22Rv1 (cell line): Measurements from ENCODE around the gene RPP25L.

Experiments used
- H3K27ac ChIP-seq: fragments of 450-650 bp; 2 replicates; pipeline ENCODE4 v1.5.1; 2017
- CTCF ChIP-seq: fragments of 450-650 bp; IDR thresholded peaks from 2 replicates; pipeline ENCODE4 v1.5.1; 2017; ENCODE audit warnings: mild to moderate bottlenecking
- ZFX ChIP-seq: fragments of 450-650 bp; IDR thresholded peaks from 2 replicates; pipeline ENCODE4 v1.6.1; 2017; ENCODE audit warnings: antibody characterized with exemption, borderline replicate concordance

Gene RPP25L

DNA sequence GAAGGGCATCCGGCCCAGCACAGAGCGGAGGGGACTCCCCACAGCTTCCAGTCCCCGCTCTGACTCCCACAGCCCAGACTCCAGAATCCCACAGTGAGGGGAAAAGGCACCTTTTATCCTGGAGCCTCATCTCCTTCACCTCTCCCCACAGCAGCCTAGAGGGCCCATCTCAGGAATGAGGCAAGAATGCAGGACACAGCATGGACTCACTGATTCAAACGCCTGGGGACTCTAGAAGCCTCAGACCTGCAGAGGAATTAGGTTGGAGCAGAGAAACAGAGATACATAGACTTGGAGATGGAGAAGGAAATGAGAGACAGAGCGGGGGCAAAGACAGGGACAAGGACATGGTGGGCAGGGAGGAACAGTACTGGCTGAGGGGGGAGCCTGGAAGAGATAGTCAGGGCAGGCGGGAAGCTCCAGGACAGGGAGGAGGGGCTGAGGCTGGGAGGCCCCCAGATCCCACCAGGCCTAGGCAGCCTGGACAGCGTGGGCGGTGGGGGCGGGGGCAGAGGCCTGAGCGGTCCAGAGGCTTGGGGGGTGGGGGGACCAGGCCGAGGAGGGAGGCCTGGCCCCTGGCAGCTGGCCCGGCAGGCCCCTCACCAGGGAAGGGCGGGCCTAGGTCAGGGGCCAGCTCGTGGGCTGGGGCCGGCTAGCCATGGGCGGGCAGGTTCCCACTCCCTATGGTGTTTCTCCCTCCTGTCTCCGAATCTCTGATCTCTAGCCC lies 38.1 kb downstream of the RPP25L start:
- H3K27ac ChIP-seq: no peak overlapping the region
- no peak for TF ChIP-seq CTCF

- no peak overlapping the region for H3K27ac ChIP-seq
- TF ChIP-seq ZFX (no peak), CTCF (no peak)
Observed at GRCh38 chr9:34572628-34573027, 39.3 kb downstream of the RPP25L start.

GRCh38 chr9:34572092-34572491 lies 39.8 kb downstream of the RPP25L start:
- TF ChIP-seq ZFX (no peak), CTCF (no peak)
- H3K27ac ChIP-seq: no peak overlapping the region

DNA sequence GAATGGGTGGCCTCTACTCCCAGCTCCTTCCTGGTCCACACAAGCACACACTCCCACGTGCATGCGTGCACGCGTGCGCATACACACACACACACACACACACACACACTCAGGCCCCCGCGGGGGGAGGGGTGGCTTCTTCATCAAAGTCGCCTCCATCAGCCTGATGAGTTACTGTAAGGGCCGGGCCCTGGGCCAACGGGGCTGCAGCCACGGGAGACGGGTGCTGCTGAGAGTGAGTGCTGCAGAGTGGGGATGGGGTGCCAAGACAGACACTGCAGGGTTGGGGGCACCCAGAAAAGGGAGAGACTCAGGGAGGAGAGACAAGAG lies 40.5 kb downstream of the RPP25L start:
- H3K27ac ChIP-seq: no peak overlapping the region
- TF ChIP-seq ZFX: no peak
- no peak for TF ChIP-seq CTCF

GRCh38 chr9:34570809-34571480 lies 41.0 kb downstream of the RPP25L start:
- no peak overlapping the region for H3K27ac ChIP-seq
- TF ChIP-seq CTCF (no peak), ZFX (no peak)

DNA sequence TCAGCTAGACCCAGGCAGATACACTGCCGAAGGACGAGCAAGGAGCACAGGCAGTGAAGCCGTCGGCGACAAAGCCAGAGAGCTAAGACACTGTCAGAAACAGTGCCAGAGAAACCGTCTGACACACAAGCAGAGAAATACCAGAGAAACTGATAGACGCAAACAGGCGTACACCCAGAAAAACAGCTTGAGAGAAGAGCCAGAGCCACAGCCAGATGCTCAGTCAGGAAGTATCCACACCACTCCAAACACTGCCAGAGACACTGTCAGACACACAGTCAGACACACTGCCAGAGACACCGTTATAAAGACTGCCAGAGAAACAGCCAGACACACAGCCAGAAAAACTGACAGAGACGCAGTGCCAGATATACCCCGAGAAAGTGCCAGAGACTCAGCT lies 41.5 kb downstream of the RPP25L start:
- TF ChIP-seq CTCF (no peak), ZFX (no peak)
- H3K27ac ChIP-seq: no peak overlapping the region

GRCh38 chr9:34568774-34569173 lies 43.1 kb downstream of the RPP25L start:
- H3K27ac ChIP-seq: no peak overlapping the region
- TF ChIP-seq ZFX: no peak
- no peak for TF ChIP-seq CTCF
